ENCODE results near the gene MINAR1.

The MINAR1 gene

GRCh38 chr15:79463043-79463780, 31.1 kb downstream of the MINAR1 start:
- DNase-seq (ENCODE audit: low read depth in 2 of 2): no peak

GRCh38 chr15:79463781-79464270, 31.7 kb downstream of the MINAR1 start:
- no peak for DNase-seq (ENCODE audit: low read depth in 2 of 2)

GRCh38 chr15:79466488-79466887, 34.4 kb downstream of the MINAR1 start:
- no peak for DNase-seq (ENCODE audit: low read depth in 2 of 2)

- no peak for DNase-seq (ENCODE audit: low read depth in 2 of 2)
These were observed 35.9 kb downstream of the MINAR1 start for GRCh38 chr15:79467865-79468586.

- no peak for DNase-seq (ENCODE audit: low read depth in 2 of 2)
These were observed 40.3 kb downstream of the MINAR1 start for GRCh38 chr15:79472446-79472845.

- no peak for DNase-seq (ENCODE audit: low read depth in 2 of 2)
These were observed 42.1 kb downstream of the MINAR1 start for GRCh38 chr15:79474252-79474651.

GRCh38 chr15:79475306-79475705, 43.2 kb downstream of the MINAR1 start:
- no peak for DNase-seq (ENCODE audit: low read depth in 2 of 2)

GRCh38 chr15:79478108-79478507, 46.0 kb downstream of the MINAR1 start:
- DNase-seq (ENCODE audit: low read depth in 2 of 2): no peak

GRCh38 chr15:79479616-79480015, 47.5 kb downstream of the MINAR1 start:
- no peak for DNase-seq (ENCODE audit: low read depth in 2 of 2)

- DNase-seq (ENCODE audit: low read depth in 2 of 2): no peak
These were observed 49.7 kb downstream of the MINAR1 start for GRCh38 chr15:79481793-79482192.
